Measurements from ENCODE around the gene TIMP2. TPM values are rescaled to one million over a fixed set of nuclear protein-coding genes. Genes with fewer than 3 reads are reported as not detected.

The TIMP2 gene
- total RNA-seq, 1 experiment from 2014 or later: 114 TPM

DNA sequence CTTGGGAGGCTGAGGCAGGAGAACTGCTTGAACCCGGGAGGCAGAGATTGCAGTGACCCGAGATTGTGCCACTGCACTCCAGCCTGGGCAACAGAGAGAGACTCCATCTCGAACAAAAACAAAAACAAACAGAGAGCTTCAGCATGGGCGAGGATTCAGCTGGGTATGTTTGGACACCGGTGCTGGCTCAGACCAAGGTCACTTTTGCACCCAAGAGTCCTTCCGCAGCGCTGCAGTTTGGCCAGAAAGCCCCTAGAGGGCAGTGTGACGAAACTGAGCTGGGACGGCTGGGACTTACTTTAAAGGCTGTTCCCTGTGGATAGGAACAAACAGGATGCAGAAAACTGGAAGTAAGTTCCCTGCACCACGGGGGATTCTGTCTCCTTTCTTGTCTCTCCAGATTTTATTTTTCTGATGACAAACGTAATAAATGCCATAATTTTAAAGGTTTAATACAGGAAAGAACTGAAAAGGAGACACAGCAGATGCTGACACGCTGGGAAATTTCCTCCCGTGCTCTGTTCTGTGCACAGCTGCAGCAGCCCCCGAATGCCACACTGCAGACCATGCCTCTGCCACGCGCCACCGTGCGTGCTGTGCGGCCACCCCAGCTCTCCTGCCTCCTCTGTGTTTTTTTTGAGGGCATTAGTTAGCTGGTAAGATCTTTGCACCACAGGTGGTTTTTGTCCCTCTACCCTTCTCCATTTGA, 59.4 kb downstream of the TIMP2 start:
- no peaks in the 10 kb centered on the region for H4K20me1 ChIP-seq (ENCODE audit: insufficient read depth)
- H3K4me2 ChIP-seq: no peak overlapping the region
- POLR2A ChIA-PET (ENCODE audit: unreplicated experiment): interaction anchor here (0.7 kb wide), 1 partner anchor 129 kb away, joined by 8 read pairs; no protein-coding TSS in a partner anchor
- no peak overlapping the region for H3K4me3 ChIP-seq
- DNase-seq: peak; percentile 57 to 78
- intact Hi-C loops (cut with micrococcal nuclease; ENCODE audit: unreplicated experiment): no loop called here
- TF ChIP-seq, protein P1, sequence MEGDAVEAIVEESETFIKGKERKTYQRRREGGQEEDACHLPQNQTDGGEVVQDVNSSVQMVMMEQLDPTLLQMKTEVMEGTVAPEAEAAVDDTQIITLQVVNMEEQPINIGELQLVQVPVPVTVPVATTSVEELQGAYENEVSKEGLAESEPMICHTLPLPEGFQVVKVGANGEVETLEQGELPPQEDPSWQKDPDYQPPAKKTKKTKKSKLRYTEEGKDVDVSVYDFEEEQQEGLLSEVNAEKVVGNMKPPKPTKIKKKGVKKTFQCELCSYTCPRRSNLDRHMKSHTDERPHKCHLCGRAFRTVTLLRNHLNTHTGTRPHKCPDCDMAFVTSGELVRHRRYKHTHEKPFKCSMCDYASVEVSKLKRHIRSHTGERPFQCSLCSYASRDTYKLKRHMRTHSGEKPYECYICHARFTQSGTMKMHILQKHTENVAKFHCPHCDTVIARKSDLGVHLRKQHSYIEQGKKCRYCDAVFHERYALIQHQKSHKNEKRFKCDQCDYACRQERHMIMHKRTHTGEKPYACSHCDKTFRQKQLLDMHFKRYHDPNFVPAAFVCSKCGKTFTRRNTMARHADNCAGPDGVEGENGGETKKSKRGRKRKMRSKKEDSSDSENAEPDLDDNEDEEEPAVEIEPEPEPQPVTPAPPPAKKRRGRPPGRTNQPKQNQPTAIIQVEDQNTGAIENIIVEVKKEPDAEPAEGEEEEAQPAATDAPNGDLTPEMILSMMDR (conservative IDR thresholded peaks at IDR 0.05): peak; percentile 85
- no peak for TF ChIP-seq EZH2 (IDR thresholded peaks at IDR 0.05; ENCODE audit: low read depth)
- no peaks in the 10 kb centered on the region for H3K9me3 ChIP-seq (ENCODE audit: insufficient read depth, low read depth)
- H3K36me3 ChIP-seq (ENCODE audit: low read depth): no peaks in the 10 kb centered on the region; the same call in 1 of the 2 replicates
- CTCF ChIA-PET: interaction anchor here (0.7 to 1.6 kb wide), 5 partner anchors 10 to 92 kb away, joined by 3 to 11 read pairs (median 4); no protein-coding TSS in a partner anchor
- H3K4me1 ChIP-seq (replicated peaks; ENCODE audit: insufficient read depth): peaks cover 14% of the 10 kb centered on the region
- no peak overlapping the region for H2AFZ ChIP-seq
- H3K79me2 ChIP-seq (ENCODE audit: low read depth): no peaks in the 10 kb centered on the region
- H3K27ac ChIP-seq: no peak overlapping the region
- BruUV-seq (replicated peaks): no TSS peak
- H3K9me2 ChIP-seq (ENCODE audit: insufficient read depth): no peaks in the 10 kb centered on the region
- H3K27me3 ChIP-seq (ENCODE audit: insufficient read depth, low read depth): no peaks in the 10 kb centered on the region
- H3F3A ChIP-seq (ENCODE audit: insufficient read depth, low read depth): peaks cover 15% of the 10 kb centered on the region

DNA sequence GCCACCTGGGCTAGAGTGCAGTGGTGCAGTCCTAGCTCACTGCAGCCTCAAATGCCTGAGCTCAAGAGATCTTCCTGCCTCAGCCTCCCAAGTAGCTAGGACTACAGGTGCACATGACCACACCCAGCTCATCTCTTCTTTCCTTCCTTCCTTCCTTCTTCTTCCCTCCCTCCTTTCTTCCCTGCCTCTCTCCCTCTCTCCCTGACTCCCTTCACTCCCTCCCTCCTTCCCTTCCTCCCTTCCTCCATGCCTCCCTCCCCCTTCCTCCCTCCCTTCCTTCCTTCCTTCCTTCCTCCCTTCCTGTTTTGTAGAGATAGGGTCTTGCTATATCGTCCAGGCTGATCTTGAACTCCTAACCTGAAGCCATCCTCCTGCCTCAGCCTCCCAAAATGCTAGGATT, 61.1 kb downstream of the TIMP2 start:
- Histone ChIP-seq H3K27me3 (ENCODE audit: insufficient read depth, low read depth) (no peaks in the 10 kb centered on the region), H3K36me3 (ENCODE audit: low read depth) (no peaks in the 10 kb centered on the region; the same call in 1 of the 2 replicates), H3K4me3 (no peak overlapping the region), H4K20me1 (ENCODE audit: insufficient read depth) (no peaks in the 10 kb centered on the region), H3K79me2 (ENCODE audit: low read depth) (no peaks in the 10 kb centered on the region), H3K9me3 (ENCODE audit: insufficient read depth, low read depth) (no peaks in the 10 kb centered on the region), H3F3A (ENCODE audit: insufficient read depth, low read depth) (peaks cover 15% of the 10 kb centered on the region), H3K4me2 (no peak overlapping the region), H2AFZ (no peak overlapping the region), H3K4me1 (replicated peaks; ENCODE audit: insufficient read depth) (peaks cover 14% of the 10 kb centered on the region), H3K9me2 (ENCODE audit: insufficient read depth) (no peaks in the 10 kb centered on the region), H3K27ac (no peak overlapping the region)
- POLR2A ChIA-PET (ENCODE audit: unreplicated experiment): no interaction called here
- TF ChIP-seq, protein P1 (conservative IDR thresholded peaks at IDR 0.05): no peak
- no peak for TF ChIP-seq EZH2 (IDR thresholded peaks at IDR 0.05; ENCODE audit: low read depth)
- BruUV-seq (replicated peaks): no TSS peak
- DNase-seq: no peak
- intact Hi-C loops (cut with micrococcal nuclease; ENCODE audit: unreplicated experiment): no loop called here
- CTCF ChIA-PET: interaction anchor here (0.6 kb wide), 1 partner anchor 20 kb away, joined by 3 read pairs; no protein-coding TSS in a partner anchor

- ChIA-PET CTCF (interaction anchor here (0.6 kb wide), 1 partner anchor 10 kb away, joined by 4 read pairs; no protein-coding TSS in a partner anchor), POLR2A (ENCODE audit: unreplicated experiment) (interaction anchor here (0.5 kb wide), 1 partner anchor 127 kb away, joined by 3 read pairs; no protein-coding TSS in a partner anchor)
- Histone ChIP-seq H3K4me3 (peak overlapping the region; percentile 42; the same call in 1 of the 2 replicates), H3F3A (ENCODE audit: insufficient read depth, low read depth) (peaks cover 15% of the 10 kb centered on the region), H3K4me1 (replicated peaks; ENCODE audit: insufficient read depth) (peaks cover 14% of the 10 kb centered on the region), H3K9me2 (ENCODE audit: insufficient read depth) (no peaks in the 10 kb centered on the region), H2AFZ (peak overlapping the region; percentile 74), H3K36me3 (ENCODE audit: low read depth) (no peaks in the 10 kb centered on the region; the same call in 1 of the 2 replicates), H4K20me1 (ENCODE audit: insufficient read depth) (no peaks in the 10 kb centered on the region), H3K4me2 (peak overlapping the region; percentile 62), H3K27me3 (ENCODE audit: insufficient read depth, low read depth) (no peaks in the 10 kb centered on the region), H3K9me3 (ENCODE audit: insufficient read depth, low read depth) (no peaks in the 10 kb centered on the region), H3K79me2 (ENCODE audit: low read depth) (no peaks in the 10 kb centered on the region), H3K27ac (peak overlapping the region; percentile 97)
- intact Hi-C loops (cut with micrococcal nuclease; ENCODE audit: unreplicated experiment): loop anchor here (1.0 to 2.0 kb wide), 4 partner anchors 22 to 109 kb away; partner anchors contain the start of gene USP36
- peak; percentile 87 to 90 for DNase-seq
- no peak for TF ChIP-seq EZH2 (IDR thresholded peaks at IDR 0.05; ENCODE audit: low read depth)
- TF ChIP-seq, protein P1 (conservative IDR thresholded peaks at IDR 0.05): no peak
- TSS peak; percentile 94 for BruUV-seq (replicated peaks)
These were observed 62.8 kb downstream of the TIMP2 start for GRCh38 chr17:78862073-78863023.
